Body of pancreas (tissue), 4 donors: ENCODE data around the gene PSME2.
A peak's percentile ranks its signal among the peaks of the same experiment; 100 is the strongest.

Experiments used
- POLR2A ChIP-seq, 3 donors: fragments of 450-650 bp; IDR thresholded peaks; one replicate each; pipeline ENCODE4 v1.6.1; 2016; ENCODE audit warnings: antibody characterized with exemption in 3 of 3, mild to moderate bottlenecking in 2 of 3
- TF ChIP-seq, protein P1 (sequence below), 7 experiments: fragments of 450-650 bp in 4 of 7; fragments of 200-600 bp in 3 of 7; sonication (generic) in 3 of 7; IDR thresholded peaks; one replicate each; pipeline ENCODE4 v1.5.1; 2016 to 2019; ENCODE audit warnings: antibody characterized with exemption in 7 of 7

DNA sequence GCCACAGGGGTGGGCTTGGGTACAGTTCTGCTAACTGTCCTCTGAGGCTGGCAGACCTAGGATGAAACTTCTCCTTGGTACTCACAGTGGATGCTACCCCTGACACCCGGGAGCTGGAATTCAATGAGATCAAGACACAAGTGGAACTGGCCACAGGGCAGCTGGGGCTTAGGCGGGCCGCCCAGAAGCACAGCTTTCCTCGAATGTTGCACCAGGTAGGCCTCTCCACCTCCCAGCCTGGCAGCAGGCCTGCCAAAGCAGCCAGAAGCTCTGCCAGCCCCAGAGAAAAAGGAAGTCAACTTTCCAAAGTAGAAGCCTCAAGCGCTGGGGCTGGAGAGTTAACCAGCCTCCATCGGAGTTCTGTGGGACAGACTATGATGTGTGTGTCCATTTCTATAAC, 29.2 kb downstream of the PSME2 start:
- TF ChIP-seq, protein P1, sequence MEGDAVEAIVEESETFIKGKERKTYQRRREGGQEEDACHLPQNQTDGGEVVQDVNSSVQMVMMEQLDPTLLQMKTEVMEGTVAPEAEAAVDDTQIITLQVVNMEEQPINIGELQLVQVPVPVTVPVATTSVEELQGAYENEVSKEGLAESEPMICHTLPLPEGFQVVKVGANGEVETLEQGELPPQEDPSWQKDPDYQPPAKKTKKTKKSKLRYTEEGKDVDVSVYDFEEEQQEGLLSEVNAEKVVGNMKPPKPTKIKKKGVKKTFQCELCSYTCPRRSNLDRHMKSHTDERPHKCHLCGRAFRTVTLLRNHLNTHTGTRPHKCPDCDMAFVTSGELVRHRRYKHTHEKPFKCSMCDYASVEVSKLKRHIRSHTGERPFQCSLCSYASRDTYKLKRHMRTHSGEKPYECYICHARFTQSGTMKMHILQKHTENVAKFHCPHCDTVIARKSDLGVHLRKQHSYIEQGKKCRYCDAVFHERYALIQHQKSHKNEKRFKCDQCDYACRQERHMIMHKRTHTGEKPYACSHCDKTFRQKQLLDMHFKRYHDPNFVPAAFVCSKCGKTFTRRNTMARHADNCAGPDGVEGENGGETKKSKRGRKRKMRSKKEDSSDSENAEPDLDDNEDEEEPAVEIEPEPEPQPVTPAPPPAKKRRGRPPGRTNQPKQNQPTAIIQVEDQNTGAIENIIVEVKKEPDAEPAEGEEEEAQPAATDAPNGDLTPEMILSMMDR (IDR thresholded peaks at IDR 0.05), result no peak
- peak in 2 of 3 donors; percentile 11 to 12 for TF ChIP-seq POLR2A (IDR thresholded peaks at IDR 0.05)
